Astrocyte (in vitro differentiated cells and primary cell): Measurements from ENCODE around the gene RAP1A. TPM values are rescaled to one million over a fixed set of nuclear protein-coding genes. Genes with fewer than 3 reads are reported as not detected.

Experiments used
- DNase-seq: peaks from one replicate; pipeline ENCODE4 v3.0.0-alpha.2; 2010; ENCODE audit warnings: low read depth
- FAIRE-seq: peaks from 2 replicates; lab custom pipeline; 2011; peaks lifted over from hg19 to GRCh38; lab: Jason Lieb, UNC
- H2AFZ ChIP-seq: 2 replicates; pipeline ENCODE4 v1.6.0; 2012; ENCODE audit warnings: low read depth, low read length, inconsistent platforms
- H3K27ac ChIP-seq: 2 replicates; pipeline ENCODE4 v1.5.1; 2011; ENCODE audit warnings: low read depth, low read length, inconsistent platforms
- H3K27me3 ChIP-seq: 2 replicates; pipeline ENCODE4 v1.6.0; 2011; ENCODE audit warnings: low read length, inconsistent platforms; ENCODE audit not compliant: insufficient read depth
- H3K36me3 ChIP-seq: 2 replicates; pipeline ENCODE4 v1.5.1; 2011; ENCODE audit warnings: low read length, inconsistent platforms; ENCODE audit not compliant: insufficient read depth
- H3K4me1 ChIP-seq: 2 replicates; pipeline ENCODE4 v1.5.1; 2011; ENCODE audit warnings: low read length, inconsistent platforms; ENCODE audit not compliant: insufficient read depth
- H3K4me2 ChIP-seq: 2 replicates; pipeline ENCODE4 v1.6.0; 2012; ENCODE audit warnings: low read length, inconsistent platforms
- H3K4me3 ChIP-seq: 2 replicates; pipeline ENCODE4 v1.5.1; 2011; ENCODE audit warnings: low read depth, mild to moderate bottlenecking, low read length, inconsistent platforms; ENCODE audit not compliant: insufficient read depth
- H3K79me2 ChIP-seq: 2 replicates; pipeline ENCODE4 v1.6.0; 2012; ENCODE audit warnings: mild to moderate bottlenecking, low read length, inconsistent platforms; ENCODE audit not compliant: insufficient read depth
- H3K9ac ChIP-seq: 2 replicates; pipeline ENCODE4 v1.6.0; 2012; ENCODE audit warnings: mild to moderate bottlenecking, low read length, inconsistent platforms
- H3K9me3 ChIP-seq: 2 replicates; pipeline ENCODE4 v1.5.1; 2012; ENCODE audit warnings: low read depth, mild to moderate bottlenecking, low read length, inconsistent platforms; ENCODE audit not compliant: insufficient read depth
- H4K20me1 ChIP-seq: 2 replicates; pipeline ENCODE4 v1.6.0; 2012; ENCODE audit warnings: low read length, inconsistent platforms; ENCODE audit not compliant: insufficient read depth
- H3K27ac Mint-ChIP-seq: one replicate; pipeline ENCODE4 v1.8.0; 2021; ENCODE audit warnings: mild to moderate bottlenecking, mixed read lengths; ENCODE audit not compliant: unreplicated experiment
- H3K27me3 Mint-ChIP-seq: one replicate; pipeline ENCODE4 v1.8.0; 2021; ENCODE audit warnings: low read depth, mixed read lengths; ENCODE audit not compliant: unreplicated experiment
- H3K36me3 Mint-ChIP-seq: one replicate; pipeline ENCODE4 v1.8.0; 2021; ENCODE audit warnings: low read depth, mixed read lengths; ENCODE audit not compliant: unreplicated experiment
- H3K4me1 Mint-ChIP-seq: one replicate; pipeline ENCODE4 v1.8.0; 2021; ENCODE audit warnings: low read depth, mixed read lengths; ENCODE audit not compliant: unreplicated experiment
- H3K4me3 Mint-ChIP-seq: one replicate; pipeline ENCODE4 v1.8.0; 2021; ENCODE audit warnings: mild to moderate bottlenecking, moderate library complexity, mixed read lengths; ENCODE audit not compliant: unreplicated experiment
- H3K9me3 Mint-ChIP-seq: one replicate; pipeline ENCODE4 v1.8.0; 2021; ENCODE audit warnings: mild to moderate bottlenecking, mixed read lengths; ENCODE audit not compliant: unreplicated experiment
- EZH2 ChIP-seq: IDR thresholded peaks from 2 replicates; pipeline ENCODE4 v1.6.1; 2012; ENCODE audit warnings: mild to moderate bottlenecking, low read length, inconsistent platforms; ENCODE audit not compliant: insufficient read depth
- total RNA-seq: library from RNA; stranded (reverse); gene quantifications from 2 replicates; pipeline ENCODE4 v1.2.1, GENCODE V29; 2021
- TF ChIP-seq, protein P1 (sequence below): IDR thresholded peaks from 2 replicates; pipeline ENCODE4 v1.5.1; 2011; ENCODE audit warnings: low read depth, mild to moderate bottlenecking, inconsistent platforms, low read length, moderate library complexity; ENCODE audit not compliant: insufficient read depth

The RAP1A gene
- total RNA-seq, 1 donor from 2014 or later = 66.6 TPM

DNA sequence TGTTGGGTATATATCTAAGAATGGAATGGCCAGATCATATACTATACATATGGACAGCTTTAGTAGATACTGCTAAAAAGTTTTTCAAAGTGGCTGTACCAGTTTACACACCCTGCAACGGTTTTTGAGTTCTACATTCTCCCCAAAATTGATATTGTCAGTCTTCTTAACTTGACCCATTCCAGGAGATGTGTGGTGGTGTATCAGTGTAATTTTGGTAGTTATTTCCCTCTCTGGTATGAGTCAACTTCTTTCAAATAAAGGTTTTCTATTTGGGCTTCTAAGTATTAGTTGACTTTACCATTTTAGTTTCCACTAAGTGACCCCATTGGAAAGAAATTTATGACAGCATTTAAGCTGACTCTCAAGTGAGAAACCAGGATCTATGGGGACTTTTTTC, 90.4 kb downstream of the RAP1A start:
- H4K20me1 ChIP-seq = no peaks in the 10 kb centered on the region
- H3K9ac ChIP-seq = no peak overlapping the region
- no peak overlapping the region for H2AFZ ChIP-seq
- FAIRE-seq = no peak
- TF ChIP-seq EZH2 = no peak
- TF ChIP-seq, protein P1, sequence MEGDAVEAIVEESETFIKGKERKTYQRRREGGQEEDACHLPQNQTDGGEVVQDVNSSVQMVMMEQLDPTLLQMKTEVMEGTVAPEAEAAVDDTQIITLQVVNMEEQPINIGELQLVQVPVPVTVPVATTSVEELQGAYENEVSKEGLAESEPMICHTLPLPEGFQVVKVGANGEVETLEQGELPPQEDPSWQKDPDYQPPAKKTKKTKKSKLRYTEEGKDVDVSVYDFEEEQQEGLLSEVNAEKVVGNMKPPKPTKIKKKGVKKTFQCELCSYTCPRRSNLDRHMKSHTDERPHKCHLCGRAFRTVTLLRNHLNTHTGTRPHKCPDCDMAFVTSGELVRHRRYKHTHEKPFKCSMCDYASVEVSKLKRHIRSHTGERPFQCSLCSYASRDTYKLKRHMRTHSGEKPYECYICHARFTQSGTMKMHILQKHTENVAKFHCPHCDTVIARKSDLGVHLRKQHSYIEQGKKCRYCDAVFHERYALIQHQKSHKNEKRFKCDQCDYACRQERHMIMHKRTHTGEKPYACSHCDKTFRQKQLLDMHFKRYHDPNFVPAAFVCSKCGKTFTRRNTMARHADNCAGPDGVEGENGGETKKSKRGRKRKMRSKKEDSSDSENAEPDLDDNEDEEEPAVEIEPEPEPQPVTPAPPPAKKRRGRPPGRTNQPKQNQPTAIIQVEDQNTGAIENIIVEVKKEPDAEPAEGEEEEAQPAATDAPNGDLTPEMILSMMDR = no peak
- no peak overlapping the region for H3K4me3 Mint-ChIP-seq
- DNase-seq = no peak
- H3K79me2 ChIP-seq = no peaks in the 10 kb centered on the region
- no peaks in the 10 kb centered on the region for H3K27me3 ChIP-seq
- no peaks in the 10 kb centered on the region for H3K36me3 Mint-ChIP-seq
- peaks cover 2% of the 10 kb centered on the region for H3K4me1 Mint-ChIP-seq
- no peak overlapping the region for H3K4me3 ChIP-seq
- H3K27ac Mint-ChIP-seq = no peak overlapping the region
- H3K4me1 ChIP-seq = peaks cover 7% of the 10 kb centered on the region
- no peaks in the 10 kb centered on the region for H3K9me3 Mint-ChIP-seq
- H3K4me2 ChIP-seq = no peak overlapping the region
- H3K36me3 ChIP-seq = peaks cover 8% of the 10 kb centered on the region
- no peak overlapping the region for H3K27ac ChIP-seq
- no peaks in the 10 kb centered on the region for H3K9me3 ChIP-seq
- no peaks in the 10 kb centered on the region for H3K27me3 Mint-ChIP-seq

DNA sequence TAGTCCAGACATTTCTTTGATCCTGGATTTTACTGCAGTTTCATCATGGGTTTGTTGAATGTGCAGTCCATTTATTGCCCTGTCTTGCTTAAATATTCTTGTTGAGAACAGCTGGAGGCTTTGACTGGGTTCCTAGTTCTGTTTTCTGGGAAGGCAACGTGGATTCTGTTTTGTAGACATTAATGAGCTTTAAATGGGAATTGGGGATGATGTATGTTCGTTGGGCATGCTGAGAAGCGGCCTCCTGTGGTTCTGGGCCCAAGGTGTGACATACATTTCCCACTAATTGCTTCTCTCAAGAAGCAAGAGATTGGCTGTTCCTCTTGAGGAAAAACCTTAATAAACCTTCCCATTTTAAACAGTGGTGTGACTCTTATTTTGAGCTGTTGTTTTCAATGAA, 96.7 kb downstream of the RAP1A start:
- Histone ChIP-seq H3K36me3 (no peaks in the 10 kb centered on the region), H3K4me3 (no peak overlapping the region), H2AFZ (no peak overlapping the region), H3K27ac (no peak overlapping the region), H3K27me3 (no peaks in the 10 kb centered on the region), H3K9me3 (no peaks in the 10 kb centered on the region), H3K9ac (peak overlapping the region; percentile 5), H3K4me2 (no peak overlapping the region), H3K4me1 (no peaks in the 10 kb centered on the region), H3K79me2 (no peaks in the 10 kb centered on the region), H4K20me1 (peaks cover 3% of the 10 kb centered on the region)
- FAIRE-seq (no peak), DNase-seq (no peak)
- Mint-ChIP-seq H3K27ac (no peak overlapping the region), H3K36me3 (peaks cover 2% of the 10 kb centered on the region), H3K27me3 (no peaks in the 10 kb centered on the region), H3K9me3 (no peaks in the 10 kb centered on the region), H3K4me3 (no peak overlapping the region), H3K4me1 (no peaks in the 10 kb centered on the region)
- TF ChIP-seq, protein P1 = no peak
- TF ChIP-seq EZH2 = no peak

DNA sequence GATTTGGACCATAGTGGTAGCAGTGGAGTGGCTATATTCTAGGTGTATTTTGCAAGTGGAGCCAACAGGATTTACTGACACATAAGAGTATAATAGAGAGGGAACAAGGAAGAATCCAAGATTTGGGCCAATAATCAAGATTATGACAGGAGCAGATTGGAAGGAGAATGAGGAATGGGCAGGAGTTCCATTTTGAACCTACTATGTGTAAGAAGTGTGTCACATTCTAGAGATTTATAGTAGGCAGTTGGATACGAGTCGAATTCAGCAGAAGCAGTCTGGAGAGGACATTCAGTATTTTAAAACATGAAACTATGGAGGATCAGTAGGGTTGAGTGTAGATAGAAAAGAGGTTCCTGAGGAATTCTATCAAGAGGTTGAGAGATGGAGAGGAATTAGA, 97.9 kb downstream of the RAP1A start:
- Mint-ChIP-seq H3K36me3 (peaks cover 2% of the 10 kb centered on the region), H3K27ac (no peak overlapping the region), H3K4me3 (no peak overlapping the region), H3K9me3 (no peaks in the 10 kb centered on the region), H3K4me1 (no peaks in the 10 kb centered on the region), H3K27me3 (no peaks in the 10 kb centered on the region)
- FAIRE-seq = no peak
- Histone ChIP-seq H3K79me2 (no peaks in the 10 kb centered on the region), H3K9me3 (no peaks in the 10 kb centered on the region), H2AFZ (no peak overlapping the region), H3K9ac (no peak overlapping the region), H3K36me3 (no peaks in the 10 kb centered on the region), H4K20me1 (peaks cover 3% of the 10 kb centered on the region), H3K4me1 (no peaks in the 10 kb centered on the region), H3K4me2 (no peak overlapping the region), H3K27me3 (no peaks in the 10 kb centered on the region), H3K4me3 (no peak overlapping the region), H3K27ac (no peak overlapping the region)
- DNase-seq = no peak
- TF ChIP-seq, protein P1 = no peak
- TF ChIP-seq EZH2 = no peak
